Progenitor cell of endocrine pancreas (in vitro differentiated cells): ENCODE data around the gene ADPRHL1. TPM values are rescaled to one million over a fixed set of nuclear protein-coding genes. Genes with fewer than 3 reads are reported as not detected.

Source experiments
- DNase-seq: peaks from one replicate; pipeline ENCODE4 v3.0.0; 2021; ENCODE audit warnings: low spot score; ENCODE audit not compliant: unreplicated experiment
- H3K27ac Mint-ChIP-seq: 2 replicates; pipeline ENCODE4 v1.8.0; 2021; ENCODE audit warnings: mild to moderate bottlenecking, moderate library complexity, mixed read lengths
- H3K27me3 Mint-ChIP-seq: 2 replicates; pipeline ENCODE4 v1.8.0; 2021; ENCODE audit warnings: mixed read lengths
- H3K36me3 Mint-ChIP-seq: 2 replicates; pipeline ENCODE4 v1.8.0; 2022; ENCODE audit warnings: mixed read lengths; ENCODE audit not compliant: insufficient read depth
- H3K4me1 Mint-ChIP-seq: 2 replicates; pipeline ENCODE4 v1.8.0; 2021; ENCODE audit warnings: low read depth, mixed read lengths
- H3K4me3 Mint-ChIP-seq: 2 replicates; pipeline ENCODE4 v1.8.0; 2021; ENCODE audit warnings: low read depth, mild to moderate bottlenecking, moderate library complexity, mixed read lengths
- H3K9me3 Mint-ChIP-seq: 2 replicates; pipeline ENCODE4 v1.8.0; 2021; ENCODE audit warnings: low read depth, mixed read lengths
- total RNA-seq: library from RNA; stranded (reverse); gene quantifications from 2 replicates; pipeline ENCODE4 v1.2.1, GENCODE V29; 2021
- TF ChIP-seq, protein P1 (sequence below): fragments of 200-600 bp; sonication (generic); IDR thresholded peaks from one replicate; pipeline ENCODE4 v1.5.0; 2021; ENCODE audit warnings: antibody characterized with exemption, mild to moderate bottlenecking; ENCODE audit not compliant: unreplicated experiment

The ADPRHL1 gene
- total RNA-seq, 1 donor from 2014 or later, result 6.8 TPM

DNA sequence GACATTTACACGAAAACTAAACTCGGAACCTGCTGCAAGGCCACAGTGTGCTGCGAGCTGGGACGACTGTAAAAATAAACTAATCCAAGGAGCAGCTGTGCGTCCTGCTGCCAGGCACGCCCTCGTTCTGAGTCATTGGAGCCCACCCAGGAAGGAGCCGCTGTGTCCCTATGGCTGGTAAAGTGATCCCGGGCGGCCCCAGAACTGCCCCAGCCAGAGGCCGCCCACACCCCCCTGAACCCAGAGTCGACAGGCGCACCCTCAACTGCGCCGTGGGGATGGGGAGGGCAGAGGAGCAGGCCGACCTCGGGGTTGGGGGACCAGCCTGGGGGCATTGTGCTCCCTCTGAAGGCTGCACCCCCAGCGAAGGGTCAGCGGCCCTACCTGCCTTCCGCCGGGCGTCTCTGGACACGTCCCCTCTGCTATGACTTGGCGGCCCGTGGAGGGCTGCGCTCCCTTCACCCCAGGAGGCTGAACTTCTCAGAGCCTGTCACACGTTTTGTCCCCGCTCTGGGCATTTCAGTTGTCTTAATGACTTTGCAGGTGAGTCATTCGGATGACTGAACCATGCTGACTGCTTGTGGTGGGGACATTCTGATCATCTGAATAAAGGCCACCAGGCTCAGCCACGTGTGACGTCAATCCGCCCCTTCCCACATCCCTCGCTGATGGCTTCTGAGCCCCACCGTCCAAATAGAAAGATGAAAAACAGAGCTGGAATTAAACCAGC lies 42.7 kb downstream of the ADPRHL1 start:
- Mint-ChIP-seq H3K27ac (no peak overlapping the region), H3K36me3 (peaks cover 2% of the 10 kb centered on the region), H3K4me1 (no peaks in the 10 kb centered on the region), H3K9me3 (no peaks in the 10 kb centered on the region), H3K4me3 (no peak overlapping the region), H3K27me3 (peaks cover 3% of the 10 kb centered on the region)
- TF ChIP-seq, protein P1, sequence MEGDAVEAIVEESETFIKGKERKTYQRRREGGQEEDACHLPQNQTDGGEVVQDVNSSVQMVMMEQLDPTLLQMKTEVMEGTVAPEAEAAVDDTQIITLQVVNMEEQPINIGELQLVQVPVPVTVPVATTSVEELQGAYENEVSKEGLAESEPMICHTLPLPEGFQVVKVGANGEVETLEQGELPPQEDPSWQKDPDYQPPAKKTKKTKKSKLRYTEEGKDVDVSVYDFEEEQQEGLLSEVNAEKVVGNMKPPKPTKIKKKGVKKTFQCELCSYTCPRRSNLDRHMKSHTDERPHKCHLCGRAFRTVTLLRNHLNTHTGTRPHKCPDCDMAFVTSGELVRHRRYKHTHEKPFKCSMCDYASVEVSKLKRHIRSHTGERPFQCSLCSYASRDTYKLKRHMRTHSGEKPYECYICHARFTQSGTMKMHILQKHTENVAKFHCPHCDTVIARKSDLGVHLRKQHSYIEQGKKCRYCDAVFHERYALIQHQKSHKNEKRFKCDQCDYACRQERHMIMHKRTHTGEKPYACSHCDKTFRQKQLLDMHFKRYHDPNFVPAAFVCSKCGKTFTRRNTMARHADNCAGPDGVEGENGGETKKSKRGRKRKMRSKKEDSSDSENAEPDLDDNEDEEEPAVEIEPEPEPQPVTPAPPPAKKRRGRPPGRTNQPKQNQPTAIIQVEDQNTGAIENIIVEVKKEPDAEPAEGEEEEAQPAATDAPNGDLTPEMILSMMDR, result no peak
- no peak for DNase-seq

DNA sequence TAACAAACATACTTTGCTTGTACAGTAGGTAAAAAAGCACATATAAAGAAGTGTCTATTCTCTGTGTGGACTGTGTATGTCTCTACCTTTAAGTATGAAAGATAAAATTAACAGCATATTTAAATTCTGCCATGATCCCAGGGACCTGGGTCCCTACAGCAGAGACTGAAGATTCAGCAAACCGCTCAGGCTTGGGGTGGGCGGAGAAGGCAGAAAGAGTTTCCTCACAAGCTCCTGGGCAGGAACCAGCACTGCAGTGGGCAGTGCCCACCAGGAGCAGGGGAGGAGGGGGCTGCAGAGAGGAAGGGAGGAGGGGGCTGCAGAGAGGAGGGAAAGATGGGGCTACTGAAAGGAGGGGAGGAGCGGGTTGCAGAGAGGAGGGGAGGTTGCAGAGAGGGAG lies 44.7 kb downstream of the ADPRHL1 start:
- Mint-ChIP-seq H3K4me3 (no peak overlapping the region), H3K9me3 (no peaks in the 10 kb centered on the region), H3K4me1 (no peaks in the 10 kb centered on the region), H3K27me3 (peaks cover 3% of the 10 kb centered on the region), H3K36me3 (peaks cover 2% of the 10 kb centered on the region), H3K27ac (no peak overlapping the region)
- TF ChIP-seq, protein P1, result no peak
- DNase-seq, result no peak

DNA sequence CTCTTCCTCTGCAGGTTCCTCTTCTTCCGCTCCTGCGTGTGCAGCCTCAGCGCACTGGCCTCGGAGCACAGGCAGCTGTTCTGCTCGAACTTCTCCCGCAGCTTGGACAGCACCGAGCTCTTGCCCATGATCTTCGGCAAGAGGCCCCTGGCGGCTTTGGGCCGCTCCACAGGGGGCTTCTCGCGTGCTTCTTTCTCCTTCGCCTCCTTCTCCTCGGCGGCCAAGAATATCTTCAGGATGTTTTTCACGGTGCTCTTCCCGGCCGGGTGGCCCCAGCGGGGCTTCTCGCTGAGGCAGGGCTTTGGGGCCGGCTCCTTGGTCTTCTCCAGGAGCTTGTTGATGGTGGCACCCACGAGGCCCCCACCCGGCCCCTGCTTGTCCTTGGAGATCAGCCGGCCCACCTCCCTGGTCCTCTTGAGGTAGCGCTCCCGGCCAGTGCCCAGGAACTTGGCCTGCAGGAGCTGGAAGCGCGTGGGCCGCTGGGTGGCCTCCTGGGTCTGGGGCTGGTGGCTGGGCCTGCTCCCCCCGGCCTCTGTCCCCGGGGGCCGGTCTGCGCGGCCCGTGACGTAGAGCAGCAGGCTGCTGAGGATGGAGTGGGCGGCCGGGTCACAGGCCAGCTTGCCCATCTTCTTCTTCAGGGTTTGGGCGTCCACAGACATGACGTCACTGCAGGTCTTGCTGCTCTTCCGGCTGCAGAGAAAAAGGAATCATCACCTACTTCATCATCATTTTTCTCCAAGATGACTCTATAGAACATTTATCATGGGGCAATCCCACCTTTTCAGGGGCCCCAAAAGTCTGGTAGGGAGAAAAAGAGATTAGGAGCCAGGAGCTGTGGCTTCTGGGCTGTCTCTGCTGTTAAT lies 45.5 kb downstream of the ADPRHL1 start:
- H3K36me3 Mint-ChIP-seq, result no peaks in the 10 kb centered on the region
- no peaks in the 10 kb centered on the region for H3K9me3 Mint-ChIP-seq
- DNase-seq, result no peak
- no peaks in the 10 kb centered on the region for H3K4me1 Mint-ChIP-seq
- H3K27ac Mint-ChIP-seq, result no peak overlapping the region
- H3K27me3 Mint-ChIP-seq, result peaks cover 3% of the 10 kb centered on the region
- TF ChIP-seq, protein P1, result no peak
- no peak overlapping the region for H3K4me3 Mint-ChIP-seq

DNA sequence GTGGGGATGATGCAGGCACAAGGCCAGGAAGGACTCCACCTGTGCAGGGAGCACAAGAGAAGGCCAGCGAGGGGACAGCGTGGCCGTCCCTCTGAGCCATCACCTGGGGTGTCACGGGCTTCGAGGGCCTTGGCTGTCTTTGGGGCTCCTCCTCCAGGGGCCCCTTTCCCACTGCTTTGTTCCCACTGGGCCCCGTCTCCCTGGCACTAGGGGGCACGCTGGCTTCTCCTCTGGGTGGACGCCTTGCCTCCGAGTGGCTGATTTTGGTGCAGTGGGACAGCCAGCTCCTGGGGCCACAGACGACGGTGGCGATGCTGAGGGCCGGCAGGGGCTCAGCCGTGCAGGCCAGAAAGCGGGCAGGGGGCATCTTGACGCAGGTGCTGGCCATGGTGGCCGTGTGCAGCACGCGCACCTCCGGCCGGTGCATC lies 46.2 kb downstream of the ADPRHL1 start:
- no peak for DNase-seq
- H3K36me3 Mint-ChIP-seq, result no peaks in the 10 kb centered on the region
- TF ChIP-seq, protein P1, result no peak
- H3K27me3 Mint-ChIP-seq, result peaks cover 3% of the 10 kb centered on the region
- no peaks in the 10 kb centered on the region for H3K4me1 Mint-ChIP-seq
- no peaks in the 10 kb centered on the region for H3K9me3 Mint-ChIP-seq
- H3K27ac Mint-ChIP-seq, result no peak overlapping the region
- no peak overlapping the region for H3K4me3 Mint-ChIP-seq

DNA sequence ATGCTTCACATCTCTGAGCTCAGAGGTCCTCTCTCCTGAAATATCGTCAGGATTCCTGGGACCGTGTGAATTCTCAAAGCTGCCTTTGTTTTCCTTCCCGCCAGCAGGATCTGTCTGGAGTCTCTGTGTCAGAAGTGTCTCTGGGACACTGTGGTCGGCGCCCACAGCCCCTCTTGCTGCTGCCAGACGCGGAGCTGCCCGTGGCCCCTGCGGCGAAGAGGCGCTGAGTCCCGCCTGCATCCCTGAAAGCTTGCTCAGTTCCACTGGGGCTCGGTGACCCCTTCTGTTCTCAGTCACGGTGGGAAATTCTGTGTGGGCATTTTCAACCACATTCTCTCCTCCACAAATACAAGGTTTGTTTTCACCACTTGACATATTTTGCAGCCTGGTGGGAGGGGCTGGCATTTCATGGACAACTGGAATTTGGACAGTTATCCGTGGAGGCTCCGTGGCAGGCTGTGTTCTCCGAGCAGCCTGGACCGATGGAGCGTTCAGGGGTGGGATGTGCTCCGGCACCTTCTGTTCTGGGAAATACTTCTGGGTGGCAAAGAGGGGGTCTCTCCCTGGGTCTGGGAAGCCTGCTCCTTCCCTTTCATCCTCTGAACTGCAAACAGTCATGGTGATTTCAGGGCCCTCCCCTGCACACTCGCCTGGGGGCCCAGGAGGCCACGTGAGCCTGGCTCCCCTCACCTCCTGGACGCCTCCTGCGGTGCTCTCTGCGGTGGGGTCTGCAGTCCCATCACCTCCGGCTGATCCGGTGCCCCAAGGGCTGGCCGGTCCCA lies 46.8 kb downstream of the ADPRHL1 start:
- TF ChIP-seq, protein P1, result no peak
- H3K4me3 Mint-ChIP-seq, result no peak overlapping the region
- H3K36me3 Mint-ChIP-seq, result no peaks in the 10 kb centered on the region
- H3K27ac Mint-ChIP-seq, result no peak overlapping the region
- no peaks in the 10 kb centered on the region for H3K9me3 Mint-ChIP-seq
- peaks cover 3% of the 10 kb centered on the region for H3K27me3 Mint-ChIP-seq
- H3K4me1 Mint-ChIP-seq, result no peaks in the 10 kb centered on the region
- DNase-seq, result no peak
